ENCODE data around the gene ZNF213.
A peak's percentile ranks its signal among the peaks of the same experiment; 100 is the strongest.

ZNF213 gene, protein sequence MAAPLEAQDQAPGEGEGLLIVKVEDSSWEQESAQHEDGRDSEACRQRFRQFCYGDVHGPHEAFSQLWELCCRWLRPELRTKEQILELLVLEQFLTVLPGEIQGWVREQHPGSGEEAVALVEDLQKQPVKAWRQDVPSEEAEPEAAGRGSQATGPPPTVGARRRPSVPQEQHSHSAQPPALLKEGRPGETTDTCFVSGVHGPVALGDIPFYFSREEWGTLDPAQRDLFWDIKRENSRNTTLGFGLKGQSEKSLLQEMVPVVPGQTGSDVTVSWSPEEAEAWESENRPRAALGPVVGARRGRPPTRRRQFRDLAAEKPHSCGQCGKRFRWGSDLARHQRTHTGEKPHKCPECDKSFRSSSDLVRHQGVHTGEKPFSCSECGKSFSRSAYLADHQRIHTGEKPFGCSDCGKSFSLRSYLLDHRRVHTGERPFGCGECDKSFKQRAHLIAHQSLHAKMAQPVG

DNA sequence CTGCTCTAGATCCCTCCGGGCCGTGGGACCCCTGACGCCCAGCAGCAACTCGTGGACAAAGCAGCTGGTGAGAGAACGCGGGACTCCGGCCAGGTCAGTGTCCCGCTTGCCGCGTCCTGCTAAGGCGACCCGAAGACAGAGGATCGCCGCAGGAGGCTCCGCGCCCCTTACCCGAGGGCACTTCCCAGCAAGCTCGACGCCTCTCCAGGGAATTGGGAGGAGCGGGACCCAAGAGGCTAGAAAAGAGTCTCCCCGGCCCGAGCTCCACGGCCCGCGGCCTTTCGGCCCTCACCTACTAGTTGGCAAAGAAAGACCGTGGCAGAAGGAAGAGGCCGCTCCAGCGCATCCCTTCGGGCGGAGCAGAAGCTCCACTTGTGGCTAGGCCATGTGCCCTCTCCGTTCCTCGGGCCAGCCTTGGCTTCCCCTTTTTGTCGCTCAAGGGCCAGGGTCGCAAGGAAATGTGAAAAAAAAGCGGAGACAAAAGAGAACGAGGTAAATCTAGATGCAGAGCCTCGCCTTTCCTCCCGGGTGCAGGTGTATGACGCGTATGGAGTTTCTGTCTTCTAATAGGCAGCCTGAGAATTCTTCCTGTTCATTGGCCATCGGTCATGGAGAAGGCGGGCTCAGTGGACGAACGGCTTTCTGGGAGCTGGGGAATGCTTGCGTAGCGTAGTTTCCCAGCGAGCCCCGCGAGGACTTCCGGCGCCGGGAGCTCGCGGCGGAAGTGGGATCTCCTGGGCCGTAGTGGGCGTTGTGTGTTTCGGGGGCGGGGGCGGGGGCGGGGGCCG is at the start of gene ZNF213:
TSS of gene ZNF213 (plus strand) at position 692 of the 788 bp plus-strand sequence. CDS start 2,252 bp downstream, outside the sequence.
- DNase-seq (ENCODE audit: low spot score), result peak; percentile 98

DNA sequence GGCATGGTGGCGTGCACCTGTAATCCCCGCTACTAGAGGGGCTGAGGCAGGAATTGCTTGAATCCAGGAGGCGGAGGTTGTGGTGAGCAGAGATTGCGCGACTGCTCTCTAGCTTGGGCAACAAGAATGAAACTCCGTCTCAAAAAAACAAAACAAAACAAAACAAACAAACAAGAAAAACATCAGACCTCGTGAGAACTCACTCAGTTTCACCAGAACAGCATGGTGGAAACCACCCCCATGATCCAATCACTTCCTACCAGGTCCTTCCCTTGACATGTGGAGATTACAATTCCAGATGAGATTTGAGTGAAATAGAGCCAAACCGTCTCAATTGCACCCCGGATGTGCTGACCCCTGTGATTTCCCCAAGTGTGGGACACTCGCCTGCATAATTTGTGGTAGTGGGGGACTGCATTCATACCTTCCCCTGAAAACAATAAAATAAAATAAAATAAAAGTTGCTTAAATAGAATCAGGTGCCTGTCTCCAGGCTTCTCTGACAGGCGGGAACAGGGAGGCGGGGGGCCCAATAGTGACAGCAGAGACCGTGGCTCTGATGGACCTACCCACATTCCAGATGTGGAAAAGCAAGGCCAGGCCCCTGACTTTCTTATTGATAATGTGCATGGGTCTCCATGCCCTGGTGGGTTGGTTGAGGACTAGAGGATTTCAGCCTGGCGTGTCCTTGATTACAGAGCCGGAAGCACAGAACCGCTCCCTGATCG is 48.8 kb upstream of the ZNF213 start:
- DNase-seq (ENCODE audit: low spot score), result no peak

GRCh38 chr16:3086596-3087242 is 48.1 kb upstream of the ZNF213 start:
- peak; percentile 71 for DNase-seq (ENCODE audit: low spot score)

DNA sequence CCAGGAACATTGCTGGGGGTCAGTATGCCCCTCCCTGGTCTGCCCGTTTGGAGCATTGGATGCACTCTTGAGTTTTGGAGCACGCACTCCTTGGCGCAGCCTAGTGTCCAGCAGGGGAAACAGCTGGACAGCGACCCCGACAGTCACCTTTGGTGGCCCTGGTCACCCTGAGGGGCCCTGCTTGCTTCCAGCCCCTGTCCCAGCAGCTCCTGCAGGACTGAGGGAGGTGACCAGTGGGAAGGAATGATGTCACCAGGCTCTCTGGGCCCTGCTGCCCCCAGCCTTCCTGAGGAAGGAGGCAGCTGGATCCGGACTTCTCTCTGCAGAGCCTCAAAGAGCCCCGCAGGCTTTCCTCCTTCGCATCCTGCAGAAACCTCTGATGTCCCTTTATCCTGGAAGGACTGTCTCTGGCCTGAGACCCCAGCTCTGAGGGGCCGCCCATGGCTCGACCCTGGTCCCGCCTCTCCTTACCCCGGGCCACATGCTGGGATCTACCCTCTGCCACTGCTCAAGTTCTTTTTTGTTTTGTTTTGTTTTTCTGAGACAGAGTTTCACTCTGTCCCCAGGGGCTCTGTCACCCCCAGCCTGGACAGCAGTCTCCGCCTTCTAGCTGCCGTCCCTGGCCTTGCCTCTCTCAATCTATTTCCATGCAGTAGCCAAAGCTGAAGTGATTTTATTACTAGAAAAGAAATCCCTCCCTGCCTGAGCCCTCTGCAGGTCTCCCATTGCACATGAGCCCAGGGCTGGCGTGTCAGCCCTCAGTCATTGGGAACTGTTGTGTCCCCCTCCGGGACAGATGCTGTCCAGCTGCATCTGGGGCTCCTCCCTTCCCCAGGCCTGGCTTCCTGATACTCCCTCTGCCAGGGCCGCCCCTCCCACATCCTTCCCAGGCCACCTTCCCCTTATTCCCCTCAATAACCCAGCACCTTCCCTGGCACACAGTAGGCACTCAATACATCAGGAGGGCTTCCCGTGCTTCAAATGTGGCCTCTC is 47.3 kb upstream of the ZNF213 start:
- peak; percentile 91 for DNase-seq (ENCODE audit: low spot score)

GRCh38 chr16:3088450-3088849 is 46.4 kb upstream of the ZNF213 start:
- no peak for DNase-seq (ENCODE audit: low spot score)

- DNase-seq (ENCODE audit: low spot score), result no peak
Observed at GRCh38 chr16:3088925-3089716, 45.7 kb upstream of the ZNF213 start.

- no peak for DNase-seq (ENCODE audit: low spot score)
Observed at GRCh38 chr16:3089717-3090592, 44.9 kb upstream of the ZNF213 start.

DNA sequence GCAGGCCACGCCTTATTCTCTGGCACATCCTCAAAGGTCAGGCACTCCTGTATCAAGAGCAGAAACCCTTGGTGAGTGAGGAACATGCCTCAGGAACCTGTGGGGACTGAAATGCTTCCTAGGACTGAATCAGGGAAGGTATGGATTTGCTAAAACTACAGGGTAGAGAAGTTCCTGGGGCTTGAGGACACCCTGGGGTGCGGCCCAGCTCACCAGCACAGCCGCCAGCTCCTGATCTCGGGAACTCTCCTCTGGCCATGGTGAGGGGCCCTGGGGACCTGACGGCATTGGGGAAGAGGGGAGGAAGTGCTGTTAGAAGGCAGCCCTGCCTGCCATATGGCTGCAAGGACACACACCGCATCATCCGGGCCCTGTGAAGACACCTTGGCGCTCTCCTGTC is 43.3 kb upstream of the ZNF213 start:
- DNase-seq (ENCODE audit: low spot score), result no peak

DNA sequence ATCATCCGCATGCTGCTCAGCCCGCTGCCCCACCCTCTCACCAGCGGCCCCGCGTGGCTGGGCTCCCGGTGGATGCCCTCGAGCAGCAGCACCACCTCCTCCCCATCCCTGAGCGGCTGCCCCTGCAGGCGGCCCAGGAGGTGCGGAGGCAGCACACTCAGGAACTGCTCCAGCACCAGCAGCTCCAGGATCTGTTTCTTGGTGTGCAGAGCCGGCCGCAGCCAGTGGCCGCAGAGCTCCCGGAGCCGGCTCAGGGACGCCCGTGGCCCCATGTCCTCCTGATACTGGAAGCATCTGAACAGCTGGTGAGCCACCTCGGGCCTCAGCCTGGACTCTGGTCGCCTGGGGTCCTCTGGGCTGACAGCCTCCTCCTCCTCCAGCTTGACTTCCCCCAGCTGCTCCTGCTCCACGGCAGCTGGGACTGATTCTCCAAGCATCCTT is 42.3 kb upstream of the ZNF213 start:
- no peak for DNase-seq (ENCODE audit: low spot score)

DNA sequence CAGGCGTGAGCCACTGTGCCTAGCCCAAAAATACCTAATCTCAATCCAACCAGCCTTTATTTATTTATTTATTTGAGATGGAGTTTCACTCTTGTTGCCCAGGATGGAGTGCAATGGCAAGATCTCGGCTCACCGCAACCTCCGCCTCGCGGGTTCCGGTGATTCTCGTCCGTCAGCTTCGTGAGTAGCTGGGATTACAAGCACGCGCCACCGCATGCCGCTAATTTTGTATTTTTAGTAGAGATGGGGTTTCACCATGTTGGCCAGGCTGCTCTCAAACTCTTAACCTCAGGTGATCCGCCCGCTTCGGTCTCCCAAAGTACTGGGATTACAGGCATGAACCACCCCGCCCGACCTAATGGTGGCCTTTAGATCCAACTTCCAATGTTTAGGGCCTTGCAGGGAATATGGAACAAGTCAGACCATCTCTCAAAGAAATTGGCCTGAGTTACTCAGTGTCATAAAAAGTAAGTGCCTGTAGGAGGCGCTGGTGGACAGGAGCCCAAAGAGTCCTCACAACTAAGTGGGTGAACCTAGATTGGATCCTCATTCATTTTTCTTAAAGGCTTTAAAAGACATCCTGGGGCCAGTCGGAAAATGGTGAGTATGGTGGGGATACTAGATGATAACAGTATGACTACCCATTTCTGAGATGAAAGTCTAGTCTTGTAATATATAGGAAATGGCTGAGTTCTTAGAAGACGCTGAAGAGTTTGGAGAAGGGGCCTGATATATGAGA is 40.4 kb upstream of the ZNF213 start:
- DNase-seq (ENCODE audit: low spot score), result peak; percentile 69

DNA sequence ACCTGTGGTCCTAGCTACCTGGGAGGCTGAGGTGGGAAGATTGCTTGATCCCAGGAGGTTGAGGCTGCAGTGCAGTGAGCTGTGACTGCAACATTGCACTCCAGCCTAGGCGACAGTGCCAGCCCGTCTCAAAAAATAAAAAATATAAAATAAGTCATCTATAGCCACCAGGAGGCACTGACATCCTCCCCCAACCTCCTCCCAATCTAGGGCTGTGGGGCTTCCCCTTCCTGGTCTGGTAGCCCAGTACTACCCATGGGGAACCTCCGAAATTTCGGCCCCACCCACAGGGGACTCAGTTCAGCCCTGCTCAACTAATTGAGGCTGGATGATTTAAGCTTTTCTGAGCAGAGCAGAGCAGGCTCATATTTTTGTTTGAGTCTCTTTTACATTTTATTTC is 39.0 kb upstream of the ZNF213 start:
- DNase-seq (ENCODE audit: low spot score), result no peak

GRCh38 chr16:3096362-3096761 is 38.5 kb upstream of the ZNF213 start:
- DNase-seq (ENCODE audit: low spot score), result no peak

GRCh38 chr16:3097266-3097665 is 37.6 kb upstream of the ZNF213 start:
- DNase-seq (ENCODE audit: low spot score), result no peak

GRCh38 chr16:3098459-3099394 is 36.1 kb upstream of the ZNF213 start, which contains the start of gene ZSCAN10:
Gene ZSCAN10, minus strand, starts transcription at chr16:3099294. Its CDS starts 6,357 bp downstream, at chr16:3092937.
- no peak for DNase-seq (ENCODE audit: low spot score)

DNA sequence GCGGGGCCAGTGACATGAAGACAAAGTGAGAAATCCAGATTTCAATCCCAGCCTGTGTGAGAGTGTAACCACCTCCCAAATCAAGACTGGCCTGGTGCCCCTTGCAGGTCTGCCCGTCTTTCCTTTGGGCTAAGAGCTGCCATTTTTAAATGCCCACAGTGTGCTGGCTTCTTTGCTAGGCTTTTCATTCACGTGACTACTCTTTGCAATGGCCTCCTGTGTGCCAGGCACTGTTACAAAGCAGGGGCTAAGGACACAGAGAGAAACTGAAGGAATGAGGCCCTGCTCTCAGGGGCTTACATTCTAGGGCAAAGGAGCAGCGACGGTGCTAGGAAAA is 35.5 kb upstream of the ZNF213 start:
- DNase-seq (ENCODE audit: low spot score), result no peak

DNA sequence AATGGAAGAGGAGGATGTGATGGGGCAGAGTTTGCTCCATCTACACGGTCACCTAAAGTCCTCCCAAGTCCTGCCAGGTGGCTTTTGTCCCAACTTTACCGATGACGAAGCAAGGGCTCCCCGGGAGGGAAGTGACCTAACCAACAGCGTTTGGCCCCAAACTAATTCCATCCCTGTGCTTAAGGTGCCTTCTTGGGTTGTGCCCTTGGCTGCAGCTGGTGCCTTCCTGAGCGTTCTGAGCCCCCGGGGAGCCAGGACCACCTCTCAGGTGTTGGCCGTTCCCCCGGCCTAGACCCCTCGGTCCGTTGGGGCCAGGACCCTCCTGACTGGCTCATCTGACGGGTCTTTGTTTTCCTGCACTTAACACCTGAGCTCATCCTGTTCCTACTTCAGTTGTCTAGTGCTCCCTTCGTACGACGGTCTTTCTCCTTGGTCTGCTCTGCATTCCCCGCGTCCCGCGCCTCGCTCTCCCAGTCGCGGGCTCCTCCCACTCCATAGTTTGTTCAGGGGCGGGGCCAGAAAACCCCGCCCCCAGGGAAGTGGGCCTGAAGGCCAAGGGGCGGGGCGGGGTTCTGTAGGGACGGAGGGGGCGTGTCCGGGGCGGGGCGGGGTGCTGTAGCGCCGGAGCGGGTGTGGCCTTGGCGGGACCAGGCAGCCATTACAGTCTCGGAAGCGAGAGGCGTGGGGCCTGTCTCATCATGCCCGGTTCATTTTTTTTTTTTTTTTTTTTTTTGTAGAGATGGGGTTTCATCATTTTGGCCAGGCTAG is 34.9 kb upstream of the ZNF213 start:
- peak; percentile 81 for DNase-seq (ENCODE audit: low spot score)

Measured in kidney capillary endothelial cell (primary cell).